Upper lobe of left lung (tissue), 6 donors: Measurements from ENCODE around the gene KIR3DL1. TPM values are rescaled to one million over a fixed set of nuclear protein-coding genes. Genes with fewer than 3 reads are reported as not detected.

Experiments used
- ATAC-seq, 2 donors: fragments of 200-7000 bp; cut with Tn5 transposase; one replicate each; pipeline ENCODE4 v1.9.1; 2022; ENCODE audit warnings: mild to moderate bottlenecking in 2 of 2, moderate library complexity in 2 of 2; ENCODE audit not compliant: low FRiP score in 2 of 2
- DNase-seq, 2 donors: peaks; one replicate each; pipeline ENCODE4 v3.0.0-alpha.2; 2019 to 2020
- H3K27ac ChIP-seq, 4 donors: fragments of 200-600 bp; sonication (generic); one replicate each; pipeline ENCODE4 v1.5.1; 2016 to 2019
- H3K27me3 ChIP-seq, 4 donors: fragments of 200-600 bp; sonication (generic); one replicate each; pipeline ENCODE4 v1.5.1; 2017 to 2019
- H3K36me3 ChIP-seq, 4 donors: fragments of 200-600 bp; sonication (generic); one replicate each; pipeline ENCODE4 v1.5.1; 2016 to 2019
- H3K4me1 ChIP-seq, 4 donors: fragments of 200-600 bp; sonication (generic); one replicate each; pipeline ENCODE4 v1.5.1; 2018 to 2019
- H3K4me3 ChIP-seq, 4 donors: fragments of 200-600 bp; sonication (generic); one replicate each; pipeline ENCODE4 v1.5.1; 2017 to 2019; ENCODE audit warnings: mild to moderate bottlenecking in 2 of 4, moderate library complexity in 1 of 4
- H3K9me3 ChIP-seq, 4 donors: fragments of 200-600 bp; sonication (generic); one replicate each; pipeline ENCODE4 v1.5.1; 2018 to 2019
- CTCF ChIP-seq, 6 experiments: fragments of 450-650 bp in 4 of 6; fragments of 200-600 bp in 2 of 6; sonication (generic) in 2 of 6; IDR thresholded peaks; one replicate each; pipeline ENCODE4 v1.5.1; 2016 to 2019; ENCODE audit warnings: antibody characterized with exemption in 6 of 6
- EP300 ChIP-seq, 4 donors: sonication (generic); formaldehyde crosslinking; IDR thresholded peaks; one replicate each; pipeline ENCODE4 v1.5.1; 2017; ENCODE audit warnings: antibody characterized with exemption in 4 of 4, control low read depth in 2 of 4
- POLR2A ChIP-seq, 4 donors: fragments of 450-650 bp; IDR thresholded peaks; one replicate each; pipeline ENCODE4 v1.5.1; 2016 to 2017; ENCODE audit warnings: antibody characterized with exemption in 4 of 4, mild to moderate bottlenecking in 2 of 4
- POLR2AphosphoS5 ChIP-seq, 2 donors: sonication (generic); formaldehyde crosslinking; IDR thresholded peaks; one replicate each; pipeline ENCODE4 v1.5.1; 2017; ENCODE audit warnings: antibody characterized with exemption in 2 of 2
- WGBS, 2 donors: methylation state at CpG; one replicate each; pipeline ENCODE4 v1.1.5; 2017 to 2018; 5-methylcytosine and 5-hydroxymethylcytosine counted together
- small RNA-seq, 4 donors: library from RNA; depleted of rRNA; stranded (forward); fragments of <200 nt; gene quantifications; one replicate each; pipeline ENCODE3, GENCODE V24; 2016
- total RNA-seq, 6 donors: library from RNA; depleted of rRNA in 4 of 6; stranded (reverse); fragments of >200 nt in 4 of 6; gene quantifications; one replicate each; pipeline versions ENCODE4 v1.1.0 to v1.2.1, GENCODE V29; 2016 to 2021
- donor health status: DM: no; HTN: no; CAD: no; lungs with moderate emphysema.
- donor health status: DM: no; HTN: yes; CAD: no; lungs with severe emphysema.

Gene KIR3DL1
- total RNA-seq, 6 donors from 2014 or later, result 0.15 to 0.88 (median 0.20) TPM; not detected in 3

GRCh38 chr19:54873990-54874389 is 57.7 kb downstream of the KIR3DL1 start, which contains the start of gene FCAR:
FCAR (plus strand) TSS chr19:54874235; CDS start chr19:54874290, 55 bp downstream.
- no peaks in the 10 kb centered on the region for H3K27me3 ChIP-seq
- 59 to 62% methylated on average over 8 of the region's 8 CpGs for WGBS, 2 donors

GRCh38 chr19:54875506-54875905 is 59.2 kb downstream of the KIR3DL1 start:
- Histone ChIP-seq H3K27ac (peak overlapping the region; percentile 37 to 83 (median 55)), H3K9me3 (no peaks in the 10 kb centered on the region), H3K36me3 (no peaks in the 10 kb centered on the region), H3K4me3 (peak overlapping the region in 1 of 4 donors; percentile 32), H3K27me3 (no peaks in the 10 kb centered on the region), H3K4me1 (no peaks in the 10 kb centered on the region)
- ATAC-seq (peak; percentile 67 to 69), DNase-seq (no peak)
- TF ChIP-seq POLR2AphosphoS5 (IDR thresholded peaks at IDR 0.05) (peak in 1 of 2 donors; percentile 39), POLR2A (IDR thresholded peaks at IDR 0.05) (no peak)
- 38 to 44% methylated on average over 2 of the region's 2 CpGs for WGBS, 2 donors

More at GRCh38 chr19:54873990-54874389, 57.7 kb downstream of the KIR3DL1 start, which contains the start of gene FCAR:
- Histone ChIP-seq H3K36me3 (no peaks in the 10 kb centered on the region), H3K4me3 (peak within 1 kb of the TSS in 1 of 4 donors; percentile 32), H3K4me1 (no peaks in the 10 kb centered on the region), H3K9me3 (no peaks in the 10 kb centered on the region), H3K27ac (peak within 1 kb of the TSS; percentile 37 to 83 (median 55))
- DNase-seq, result peak in 1 of 2 donors; percentile 55
- peak in 1 of 2 donors; percentile 41 for ATAC-seq
- TF ChIP-seq CTCF (IDR thresholded peaks at IDR 0.05) (no peak), POLR2AphosphoS5 (IDR thresholded peaks at IDR 0.05) (peak; percentile 72 to 74)

DNA sequence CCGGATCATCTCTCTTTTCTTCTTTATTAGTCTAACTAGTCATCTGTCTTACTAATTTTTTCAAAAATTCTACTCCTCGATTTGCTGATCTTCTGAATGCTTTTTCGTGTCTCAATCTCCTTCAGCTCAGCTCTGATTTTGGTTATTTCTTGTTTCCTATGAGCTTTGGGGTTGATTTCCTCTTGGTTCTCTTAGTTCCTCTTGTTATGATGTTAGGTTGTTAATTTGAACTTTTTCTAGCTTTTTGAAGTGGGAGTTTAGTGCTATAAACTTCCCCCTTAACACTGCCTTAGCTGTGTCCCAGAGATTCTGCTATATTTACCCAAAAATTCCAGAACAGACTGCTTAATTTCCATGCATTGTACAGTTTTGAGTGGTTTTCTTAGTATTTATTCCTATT is 61.2 kb downstream of the KIR3DL1 start:
- Histone ChIP-seq H3K4me1 (no peaks in the 10 kb centered on the region), H3K27ac (peak overlapping the region in 1 of 4 donors; percentile 83), H3K9me3 (no peaks in the 10 kb centered on the region), H3K27me3 (no peaks in the 10 kb centered on the region), H3K36me3 (no peaks in the 10 kb centered on the region), H3K4me3 (peak overlapping the region in 1 of 4 donors; percentile 32)
- DNase-seq (no peak), ATAC-seq (no peak)
- WGBS, 2 donors, result 67 to 70% methylated on average over 3 of the region's 3 CpGs
- TF ChIP-seq POLR2A (IDR thresholded peaks at IDR 0.05) (no peak), POLR2AphosphoS5 (IDR thresholded peaks at IDR 0.05) (no peak), CTCF (IDR thresholded peaks at IDR 0.05) (no peak), EP300 (IDR thresholded peaks at IDR 0.05) (no peak)

Small RNAs within 50 kb of the gene (small RNA-seq; reads per million reads assigned to genes)
- gene KIR3DP1 (0 reads per million in 4 donors), gene RNU6-222P (0 reads per million in 4 donors)

Other genes starting within 250 kb of the KIR3DL1 start
- gene LILRA2, start 242.7 kb upstream of the KIR3DL1 start, total RNA-seq, result 10 to 100 TPM in 2 of 6 donors, 1 to 10 TPM in 2, under 1 TPM in 2; 0.78 to 38.4 (median 7.6) TPM
- 10 to 100 TPM in 1 of 6 donors, 1 to 10 TPM in 3, under 1 TPM in 2; 0.69 to 14.5 (median 4.0) TPM for gene LILRA1, start 222.8 kb upstream of the KIR3DL1 start, total RNA-seq
- 10 to 100 TPM in 4 of 6 donors, 1 to 10 TPM in 2; 4.0 to 47.1 (median 16.7) TPM for gene LILRB1, start 186.0 kb upstream of the KIR3DL1 start, total RNA-seq
- gene LILRB4, start 153.5 kb upstream of the KIR3DL1 start, total RNA-seq, result 10 to 100 TPM in 4 of 6 donors, 1 to 10 TPM in 2; 3.8 to 55.5 (median 24.9) TPM
- not detected for gene KIR3DL3, start 92.0 kb upstream of the KIR3DL1 start, total RNA-seq
- under 1 TPM in 4 of 6 donors, not detected in 2; 0.17 to 0.69 (median 0.31) TPM for gene KIR2DL3, start 78.0 kb upstream of the KIR3DL1 start, total RNA-seq
- under 1 TPM in 3 of 6 donors, not detected in 3; 0.23 to 0.37 (median 0.30) TPM for gene KIR2DL1, start 46.7 kb upstream of the KIR3DL1 start, total RNA-seq
- gene KIR2DL4, start 12.9 kb upstream of the KIR3DL1 start, total RNA-seq, result 1 to 10 TPM in 1 of 6 donors, under 1 TPM in 4, not detected in 1; 0.20 to 1.3 (median 0.46) TPM
- gene KIR2DS4, start 16.2 kb downstream of the KIR3DL1 start, total RNA-seq, result under 1 TPM in 3 of 6 donors, not detected in 3; 0.27 to 0.61 (median 0.37) TPM
- under 1 TPM in 4 of 6 donors, not detected in 2; 0.20 to 0.55 (median 0.41) TPM for gene KIR3DL2, start 34.0 kb downstream of the KIR3DL1 start, total RNA-seq
- gene FCAR, start 57.8 kb downstream of the KIR3DL1 start, total RNA-seq, result 10 to 100 TPM in 1 of 6 donors, 1 to 10 TPM in 4, not detected in 1; 2.5 to 14.4 (median 6.9) TPM
- 1 to 10 TPM in 5 of 6 donors, under 1 TPM in 1; 0.89 to 4.2 (median 2.2) TPM for gene NCR1, start 89.7 kb downstream of the KIR3DL1 start, total RNA-seq
- under 1 TPM in 1 of 6 donors, not detected in 5; 0.07 TPM for gene NLRP7, start 131.1 kb downstream of the KIR3DL1 start, total RNA-seq
- 10 to 100 TPM; 10.8 to 23.5 (median 18.8) TPM for gene NLRP2, start 149.9 kb downstream of the KIR3DL1 start, total RNA-seq
- gene GP6, start 221.8 kb downstream of the KIR3DL1 start, total RNA-seq, result 1 to 10 TPM in 2 of 6 donors, under 1 TPM in 3, not detected in 1; 0.26 to 6.3 (median 0.98) TPM
- 10 to 100 TPM; 24.0 to 72.3 (median 28.1) TPM for gene RDH13, start 246.7 kb downstream of the KIR3DL1 start, total RNA-seq